ENCODE measurements around the gene LLGL2.

LLGL2 gene

DNA sequence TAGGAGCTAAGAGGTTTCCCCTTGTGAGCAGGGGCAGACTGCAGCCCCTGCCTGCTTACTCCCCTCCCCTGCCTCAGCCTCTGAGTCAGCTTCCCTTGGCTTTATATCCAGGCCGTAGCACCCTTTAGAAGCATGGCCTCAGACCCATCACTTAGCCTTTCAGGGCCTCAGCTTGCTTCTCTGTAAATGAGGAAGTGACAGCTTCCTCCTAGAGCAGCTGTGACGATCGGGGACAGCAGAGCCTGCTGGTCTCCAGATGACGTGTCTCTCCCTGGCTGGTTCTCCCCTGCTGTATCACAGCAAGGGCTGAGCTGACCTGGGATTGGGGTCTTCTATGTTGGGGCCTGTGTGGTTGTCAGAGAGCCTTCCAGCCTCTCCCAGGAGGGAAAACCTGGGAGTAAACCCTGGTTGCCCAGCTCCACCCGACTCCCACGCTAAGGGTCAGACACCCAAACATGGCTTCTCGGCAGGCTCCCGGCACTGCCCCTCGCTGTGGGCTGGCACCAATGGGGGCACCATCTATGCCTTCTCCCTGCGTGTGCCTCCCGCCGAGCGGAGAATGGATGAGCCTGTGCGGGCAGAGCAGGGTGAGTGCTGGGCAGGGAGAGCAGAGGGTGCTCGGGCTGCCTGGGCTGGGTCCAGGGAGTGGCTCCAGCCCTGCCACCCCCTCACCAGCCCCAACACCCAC, 45.8 kb downstream of the LLGL2 start:
- no peaks in the 10 kb centered on the region for H3K36me3 ChIP-seq (ENCODE audit: low read depth)
- H3K4me1 ChIP-seq (ENCODE audit: insufficient read depth, poor library complexity, severe bottlenecking) = no peaks in the 10 kb centered on the region
- ATAC-seq (ENCODE audit: low read depth) (no peak), DNase-seq (ENCODE audit: low spot score) (no peak)
- no peaks in the 10 kb centered on the region for H3K9me3 ChIP-seq (ENCODE audit: severe bottlenecking)
- TF ChIP-seq, protein P1, sequence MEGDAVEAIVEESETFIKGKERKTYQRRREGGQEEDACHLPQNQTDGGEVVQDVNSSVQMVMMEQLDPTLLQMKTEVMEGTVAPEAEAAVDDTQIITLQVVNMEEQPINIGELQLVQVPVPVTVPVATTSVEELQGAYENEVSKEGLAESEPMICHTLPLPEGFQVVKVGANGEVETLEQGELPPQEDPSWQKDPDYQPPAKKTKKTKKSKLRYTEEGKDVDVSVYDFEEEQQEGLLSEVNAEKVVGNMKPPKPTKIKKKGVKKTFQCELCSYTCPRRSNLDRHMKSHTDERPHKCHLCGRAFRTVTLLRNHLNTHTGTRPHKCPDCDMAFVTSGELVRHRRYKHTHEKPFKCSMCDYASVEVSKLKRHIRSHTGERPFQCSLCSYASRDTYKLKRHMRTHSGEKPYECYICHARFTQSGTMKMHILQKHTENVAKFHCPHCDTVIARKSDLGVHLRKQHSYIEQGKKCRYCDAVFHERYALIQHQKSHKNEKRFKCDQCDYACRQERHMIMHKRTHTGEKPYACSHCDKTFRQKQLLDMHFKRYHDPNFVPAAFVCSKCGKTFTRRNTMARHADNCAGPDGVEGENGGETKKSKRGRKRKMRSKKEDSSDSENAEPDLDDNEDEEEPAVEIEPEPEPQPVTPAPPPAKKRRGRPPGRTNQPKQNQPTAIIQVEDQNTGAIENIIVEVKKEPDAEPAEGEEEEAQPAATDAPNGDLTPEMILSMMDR (IDR thresholded peaks at IDR 0.05; ENCODE audit: poor library complexity, severe bottlenecking) = no peak
- no peak overlapping the region for H3K27ac ChIP-seq (ENCODE audit: poor library complexity, severe bottlenecking)
- H3K4me3 ChIP-seq (ENCODE audit: severe bottlenecking) = no peak overlapping the region
- no peaks in the 10 kb centered on the region for H3K27me3 ChIP-seq (ENCODE audit: insufficient read depth, poor library complexity, severe bottlenecking)

DNA sequence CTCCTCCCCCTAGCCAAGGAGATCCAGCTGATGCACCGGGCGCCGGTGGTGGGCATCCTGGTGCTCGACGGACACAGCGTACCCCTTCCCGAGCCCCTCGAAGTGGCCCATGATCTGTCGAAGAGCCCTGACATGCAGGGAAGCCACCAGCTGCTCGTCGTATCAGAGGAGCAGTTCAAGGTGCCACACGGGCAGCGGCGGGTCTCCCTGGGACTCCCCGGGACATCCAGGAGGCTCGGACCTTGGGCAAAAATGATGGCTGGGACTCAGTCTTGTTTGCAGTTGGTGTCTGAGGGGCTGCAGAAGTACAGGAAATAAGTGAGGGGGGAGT, 46.4 kb downstream of the LLGL2 start:
- H3K27me3 ChIP-seq (ENCODE audit: insufficient read depth, poor library complexity, severe bottlenecking) = no peaks in the 10 kb centered on the region
- DNase-seq (ENCODE audit: low spot score) = no peak
- H3K27ac ChIP-seq (ENCODE audit: poor library complexity, severe bottlenecking) = no peak overlapping the region
- H3K4me3 ChIP-seq (ENCODE audit: severe bottlenecking) = no peak overlapping the region
- no peaks in the 10 kb centered on the region for H3K9me3 ChIP-seq (ENCODE audit: severe bottlenecking)
- no peak for ATAC-seq (ENCODE audit: low read depth)
- H3K4me1 ChIP-seq (ENCODE audit: insufficient read depth, poor library complexity, severe bottlenecking) = no peaks in the 10 kb centered on the region
- TF ChIP-seq, protein P1 (IDR thresholded peaks at IDR 0.05; ENCODE audit: poor library complexity, severe bottlenecking) = no peak
- H3K36me3 ChIP-seq (ENCODE audit: low read depth) = no peaks in the 10 kb centered on the region

DNA sequence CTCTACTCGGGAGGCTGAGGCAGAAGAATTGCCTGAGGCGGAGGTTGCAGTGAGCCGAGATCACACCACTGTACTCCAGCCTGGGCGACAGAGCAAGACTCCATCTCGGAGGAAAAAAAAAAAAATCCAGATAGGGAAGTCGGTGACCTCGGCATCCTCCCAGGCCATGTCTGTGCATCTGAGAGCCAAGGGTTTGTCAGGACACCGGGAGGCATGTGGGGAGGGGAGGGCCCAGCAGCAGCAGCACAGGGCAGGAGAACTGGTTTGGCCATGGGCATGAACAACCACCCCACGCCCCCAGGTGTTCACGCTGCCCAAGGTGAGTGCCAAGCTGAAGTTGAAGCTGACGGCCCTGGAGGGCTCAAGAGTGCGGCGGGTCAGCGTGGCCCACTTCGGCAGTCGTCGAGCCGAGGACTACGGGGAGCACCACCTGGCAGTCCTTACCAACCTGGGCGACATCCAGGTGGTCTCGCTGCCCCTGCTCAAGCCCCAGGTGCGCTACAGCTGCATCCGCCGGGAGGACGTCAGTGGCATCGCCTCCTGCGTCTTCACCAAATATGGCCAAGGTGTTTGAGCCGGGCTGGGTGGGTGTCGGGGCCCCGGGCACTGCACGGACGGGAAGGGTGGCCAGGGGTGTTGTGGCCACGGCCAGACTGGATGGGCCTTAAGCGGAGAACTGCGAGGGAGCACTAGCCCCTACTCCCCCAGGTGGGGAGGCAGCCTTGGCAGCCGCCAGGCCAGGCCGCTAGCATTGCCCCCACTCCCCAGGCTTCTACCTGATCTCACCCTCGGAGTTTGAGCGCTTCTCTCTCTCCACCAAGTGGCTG, 47.4 kb downstream of the LLGL2 start:
- TF ChIP-seq, protein P1 (IDR thresholded peaks at IDR 0.05; ENCODE audit: poor library complexity, severe bottlenecking) = no peak
- no peak overlapping the region for H3K4me3 ChIP-seq (ENCODE audit: severe bottlenecking)
- H3K4me1 ChIP-seq (ENCODE audit: insufficient read depth, poor library complexity, severe bottlenecking) = no peaks in the 10 kb centered on the region
- DNase-seq (ENCODE audit: low spot score) (no peak), ATAC-seq (ENCODE audit: low read depth) (no peak)
- H3K36me3 ChIP-seq (ENCODE audit: low read depth) = no peaks in the 10 kb centered on the region
- no peaks in the 10 kb centered on the region for H3K27me3 ChIP-seq (ENCODE audit: insufficient read depth, poor library complexity, severe bottlenecking)
- H3K9me3 ChIP-seq (ENCODE audit: severe bottlenecking) = no peaks in the 10 kb centered on the region
- no peak overlapping the region for H3K27ac ChIP-seq (ENCODE audit: poor library complexity, severe bottlenecking)

DNA sequence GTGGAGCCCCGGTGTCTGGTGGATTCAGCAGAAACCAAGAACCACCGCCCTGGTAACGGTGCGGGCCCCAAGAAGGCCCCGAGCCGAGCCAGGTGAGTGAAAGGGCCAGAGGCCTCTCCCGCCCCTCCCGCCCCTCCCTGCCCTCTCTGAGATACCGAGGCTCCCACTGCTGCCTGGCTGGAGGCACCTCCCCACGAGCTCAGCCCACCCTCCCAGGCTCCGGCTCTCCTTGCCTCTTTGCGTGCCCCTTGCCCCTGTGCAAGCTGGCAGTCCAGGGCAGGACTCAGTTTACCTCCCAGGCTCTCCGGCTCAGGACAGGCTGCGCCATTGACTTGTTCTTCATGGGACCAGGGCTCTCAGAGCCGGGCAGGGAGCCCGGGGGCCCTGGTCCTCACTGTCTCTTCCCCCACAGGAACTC, 48.1 kb downstream of the LLGL2 start:
- TF ChIP-seq, protein P1 (IDR thresholded peaks at IDR 0.05; ENCODE audit: poor library complexity, severe bottlenecking) = no peak
- no peak overlapping the region for H3K27ac ChIP-seq (ENCODE audit: poor library complexity, severe bottlenecking)
- no peaks in the 10 kb centered on the region for H3K27me3 ChIP-seq (ENCODE audit: insufficient read depth, poor library complexity, severe bottlenecking)
- DNase-seq (ENCODE audit: low spot score) (no peak), ATAC-seq (ENCODE audit: low read depth) (no peak)
- H3K9me3 ChIP-seq (ENCODE audit: severe bottlenecking) = no peaks in the 10 kb centered on the region
- no peaks in the 10 kb centered on the region for H3K4me1 ChIP-seq (ENCODE audit: insufficient read depth, poor library complexity, severe bottlenecking)
- no peaks in the 10 kb centered on the region for H3K36me3 ChIP-seq (ENCODE audit: low read depth)
- H3K4me3 ChIP-seq (ENCODE audit: severe bottlenecking) = no peak overlapping the region

DNA sequence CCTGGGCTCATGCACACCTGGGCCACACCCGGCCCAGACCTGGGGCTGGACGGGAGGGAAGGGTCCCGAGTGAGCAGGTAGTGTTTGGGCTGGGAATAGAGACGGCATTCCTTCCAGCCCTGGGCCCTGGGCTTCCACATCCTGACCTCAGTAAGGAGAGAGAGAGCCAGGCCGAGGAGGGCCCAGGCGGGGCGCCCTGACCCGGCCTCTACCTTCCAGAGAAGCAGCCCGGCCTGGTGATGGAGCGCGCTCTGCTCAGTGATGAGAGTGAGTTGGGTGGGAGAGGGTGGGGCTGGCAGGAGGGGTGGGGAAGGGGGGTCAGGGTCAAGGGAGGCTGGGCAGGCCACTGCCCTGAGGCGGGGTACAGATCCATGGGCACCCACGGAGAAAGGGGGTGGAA, 48.5 kb downstream of the LLGL2 start:
- TF ChIP-seq, protein P1 (IDR thresholded peaks at IDR 0.05; ENCODE audit: poor library complexity, severe bottlenecking) = no peak
- peak; percentile 69 for DNase-seq (ENCODE audit: low spot score)
- H3K27me3 ChIP-seq (ENCODE audit: insufficient read depth, poor library complexity, severe bottlenecking) = no peaks in the 10 kb centered on the region

More for the DNA sequence above, 48.5 kb downstream of the LLGL2 start:
- no peaks in the 10 kb centered on the region for H3K4me1 ChIP-seq (ENCODE audit: insufficient read depth, poor library complexity, severe bottlenecking)
- H3K27ac ChIP-seq (ENCODE audit: poor library complexity, severe bottlenecking) = no peak overlapping the region
- no peaks in the 10 kb centered on the region for H3K36me3 ChIP-seq (ENCODE audit: low read depth)
- ATAC-seq (ENCODE audit: low read depth) = no peak
- no peak overlapping the region for H3K4me3 ChIP-seq (ENCODE audit: severe bottlenecking)
- no peaks in the 10 kb centered on the region for H3K9me3 ChIP-seq (ENCODE audit: severe bottlenecking)

All from RWPE2 (cell line).